Measurements from ENCODE around the gene MRPL36. TPM values are rescaled to one million over a fixed set of nuclear protein-coding genes. Genes with fewer than 3 reads are reported as not detected.

Gene MRPL36
- total RNA-seq, 4 donors from 2014 or later = 37.7 to 63.4 (median 46.7) TPM

- no peaks in the 10 kb centered on the region for H3K9me3 ChIP-seq
- H3K4me1 ChIP-seq = no peaks in the 10 kb centered on the region
- 33 to 57% methylated on average over 4 of the region's 14 CpGs for WGBS, 2 donors (ENCODE audit: low coverage in 1 of 2)
- no peak overlapping the region for H3K27ac ChIP-seq
- ATAC-seq = no peak
- no peak for TF ChIP-seq EP300 (IDR thresholded peaks at IDR 0.05)
- TF ChIP-seq CTCF (IDR thresholded peaks at IDR 0.05) = no peak
- TF ChIP-seq POLR2A (IDR thresholded peaks at IDR 0.05) = no peak
- no peak for TF ChIP-seq POLR2AphosphoS5 (IDR thresholded peaks at IDR 0.05)
- H3K36me3 ChIP-seq = peaks cover 0 to 21% of the 10 kb centered on the region in 2 donors
- no peak overlapping the region for H3K4me3 ChIP-seq
- peaks cover 28% of the 10 kb centered on the region for H3K27me3 ChIP-seq
These were observed 32.2 kb upstream of the MRPL36 start for GRCh38 chr5:1831677-1832313.

DNA sequence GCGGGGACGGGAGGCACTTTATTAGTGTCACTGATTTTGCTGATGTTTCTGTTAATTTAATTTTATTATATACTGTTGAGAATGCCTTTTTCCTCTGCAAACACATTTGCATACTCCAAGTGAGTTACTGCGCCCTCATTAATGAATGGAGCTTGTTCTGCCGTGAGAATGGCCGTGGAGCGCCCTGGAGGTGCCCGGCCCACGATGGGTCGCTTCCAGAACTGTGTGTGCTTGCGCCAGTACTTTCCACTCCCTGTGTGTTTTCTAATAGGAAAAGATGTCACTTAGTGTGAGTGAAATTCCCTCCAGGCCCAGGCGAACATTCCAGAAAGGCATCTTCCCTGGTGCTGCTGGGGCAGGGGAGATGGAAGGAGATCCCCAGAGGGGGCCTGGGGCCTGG lies 31.6 kb upstream of the MRPL36 start:
- Histone ChIP-seq H3K27me3 (peaks cover 23% of the 10 kb centered on the region), H3K4me1 (no peaks in the 10 kb centered on the region), H3K4me3 (no peak overlapping the region), H3K9me3 (no peaks in the 10 kb centered on the region), H3K27ac (no peak overlapping the region), H3K36me3 (peaks cover 0 to 27% of the 10 kb centered on the region in 2 donors)
- WGBS, 2 donors (ENCODE audit: low coverage in 1 of 2) = 80 to 89% methylated on average over 1 to 9 of the region's 11 CpGs
- no peak for TF ChIP-seq POLR2AphosphoS5 (IDR thresholded peaks at IDR 0.05)
- TF ChIP-seq CTCF (IDR thresholded peaks at IDR 0.05) = no peak
- no peak for TF ChIP-seq POLR2A (IDR thresholded peaks at IDR 0.05)
- no peak for TF ChIP-seq EP300 (IDR thresholded peaks at IDR 0.05)
- no peak for ATAC-seq

DNA sequence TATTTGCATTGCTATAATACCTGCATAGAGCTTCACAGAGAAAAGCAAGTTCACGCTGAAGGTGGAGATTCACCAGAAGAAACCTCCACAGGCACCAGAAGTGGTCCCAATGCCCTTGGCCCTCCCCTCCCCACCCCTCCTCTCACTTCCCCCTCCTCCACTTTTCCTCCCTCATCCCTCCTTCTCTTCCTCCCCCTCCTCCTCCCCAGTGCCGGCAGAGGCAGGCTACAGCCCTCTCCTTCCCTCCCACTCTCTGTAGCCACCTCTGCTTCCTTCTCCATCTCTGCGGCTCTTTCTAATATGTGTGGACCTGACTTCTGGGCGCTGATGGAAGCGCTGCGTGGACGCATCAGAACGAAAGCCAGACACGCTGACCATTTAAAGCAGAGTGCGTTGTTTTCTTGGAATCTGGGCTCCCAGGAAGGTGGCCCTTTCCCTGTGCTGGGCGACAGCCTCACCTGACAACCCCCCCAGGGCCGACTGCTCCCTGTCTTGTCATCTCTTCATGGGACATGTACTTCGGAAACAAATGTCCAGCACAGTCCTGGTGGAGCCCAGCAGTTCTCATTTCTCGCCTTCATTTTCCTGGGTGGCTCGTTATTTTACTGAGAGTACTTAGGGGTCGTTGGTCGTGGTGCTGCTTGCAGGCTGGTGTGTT lies 31.1 kb upstream of the MRPL36 start:
- H3K4me3 ChIP-seq = no peak overlapping the region
- 71 to 82% methylated on average over 7 to 10 of the region's 17 CpGs for WGBS, 2 donors (ENCODE audit: low coverage in 1 of 2)
- no peak for ATAC-seq
- peaks cover 0 to 31% of the 10 kb centered on the region in 2 donors for H3K36me3 ChIP-seq
- no peaks in the 10 kb centered on the region for H3K9me3 ChIP-seq
- no peak overlapping the region for H3K27ac ChIP-seq
- H3K27me3 ChIP-seq = peaks cover 23% of the 10 kb centered on the region
- no peak for TF ChIP-seq EP300 (IDR thresholded peaks at IDR 0.05)
- no peak for TF ChIP-seq CTCF (IDR thresholded peaks at IDR 0.05)
- TF ChIP-seq POLR2A (IDR thresholded peaks at IDR 0.05) = no peak
- TF ChIP-seq POLR2AphosphoS5 (IDR thresholded peaks at IDR 0.05) = no peak
- H3K4me1 ChIP-seq = no peaks in the 10 kb centered on the region

DNA sequence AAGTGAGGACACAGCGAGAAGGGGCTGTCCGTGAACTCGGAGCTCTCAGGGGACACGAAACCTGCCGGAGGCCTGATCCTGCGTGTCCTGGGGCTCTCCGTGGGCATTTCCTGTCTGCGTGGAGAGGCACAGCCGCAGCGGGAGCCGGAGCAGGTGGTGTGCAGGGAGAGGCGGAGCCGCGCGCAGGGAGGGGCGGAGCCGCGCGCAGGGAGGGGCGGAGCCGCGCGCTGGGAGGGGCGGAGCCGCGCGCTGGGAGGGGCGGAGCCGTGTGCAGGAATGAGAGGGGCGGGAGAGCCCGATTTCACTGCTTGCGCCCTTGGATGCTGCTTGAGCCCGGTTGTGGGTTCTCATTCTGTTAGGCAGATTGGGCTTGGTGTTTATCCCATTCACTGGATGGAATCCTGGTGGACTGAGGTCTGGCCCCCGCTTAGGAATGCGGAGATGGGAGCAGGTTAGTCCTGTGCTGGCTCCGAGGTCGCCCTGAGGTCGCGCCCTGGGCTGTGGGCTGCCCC lies 28.3 kb upstream of the MRPL36 start:
- no peak overlapping the region for H3K27ac ChIP-seq
- no peaks in the 10 kb centered on the region for H3K9me3 ChIP-seq
- H3K27me3 ChIP-seq = no peaks in the 10 kb centered on the region
- WGBS, 2 donors (ENCODE audit: low coverage in 1 of 2) = 46% methylated on average over 22 of the region's 39 CpGs; no CpG with 5 or more reads in 1 of the 2 donors
- no peak for TF ChIP-seq POLR2AphosphoS5 (IDR thresholded peaks at IDR 0.05)
- no peak for TF ChIP-seq CTCF (IDR thresholded peaks at IDR 0.05)
- no peak for TF ChIP-seq EP300 (IDR thresholded peaks at IDR 0.05)
- no peak for TF ChIP-seq POLR2A (IDR thresholded peaks at IDR 0.05)
- no peaks in the 10 kb centered on the region for H3K4me1 ChIP-seq
- ATAC-seq = no peak
- H3K36me3 ChIP-seq = peaks cover 0 to 58% of the 10 kb centered on the region in 2 donors
- H3K4me3 ChIP-seq = no peak overlapping the region

Data from gastroesophageal sphincter (tissue), 4 donors.